PC-3 (cell line): Measurements from ENCODE around the gene SECISBP2L. TPM values are rescaled to one million over a fixed set of nuclear protein-coding genes. Genes with fewer than 3 reads are reported as not detected.

Experiments
- ATAC-seq: fragments of 200-7000 bp; cut with Tn5 transposase; 2 replicates; pipeline ENCODE4 v1.9.1; 2020; ENCODE audit warnings: mild to moderate bottlenecking, moderate library complexity
- BruUV-seq: library from RNA; stranded (reverse); fragments of 400-500 nt; replicated peaks from 2 replicates; lab custom pipeline; 2021; lab: Mats Ljungman, UMichigan
- CTCF ChIA-PET: fragments of 300-600 bp; sonication (Branson Sonifier 250); formaldehyde crosslinking; loops from one replicate; lab custom pipeline; 2022; ENCODE audit warnings: antibody characterized with exemption; lab: Charles Lee
- POLR2A ChIA-PET: fragments of 300-600 bp; sonication (Branson Sonifier 250); formaldehyde crosslinking; loops from one replicate; lab custom pipeline; 2022; ENCODE audit warnings: antibody characterized with exemption; ENCODE audit not compliant: unreplicated experiment; lab: Charles Lee
- DNase-seq: peaks from one replicate; pipeline ENCODE4 v3.0.0-alpha.2; 2015
- H2AFZ ChIP-seq: fragments of 300-600 bp; sonication (generic); 2 replicates; pipeline ENCODE4 v1.6.0; 2016; ENCODE audit warnings: antibody characterized with exemption, low read length
- H3F3A ChIP-seq: fragments of 300-600 bp; sonication (generic); one replicate; pipeline ENCODE4 v1.6.0; 2017; ENCODE audit warnings: antibody characterized with exemption, low read length, control low read depth, mild to moderate bottlenecking; ENCODE audit not compliant: unreplicated experiment
- H3K27ac ChIP-seq: fragments of 300-600 bp; sonication (generic); 2 replicates; pipeline ENCODE4 v1.5.1; 2016; ENCODE audit warnings: mild to moderate bottlenecking, low read length
- H3K27me3 ChIP-seq: fragments of 300-600 bp; sonication (generic); 2 replicates; pipeline ENCODE4 v1.6.1; 2016; ENCODE audit warnings: low read length, mixed read lengths
- H3K36me3 ChIP-seq: fragments of 300-600 bp; sonication (generic); 2 replicates; pipeline ENCODE4 v1.6.1; 2016; ENCODE audit warnings: low read depth, mixed run types, low read length, mixed read lengths
- H3K4me1 ChIP-seq: fragments of 300-600 bp; sonication (generic); 2 replicates; pipeline ENCODE4 v1.5.1; 2016; ENCODE audit warnings: low read length; ENCODE audit not compliant: insufficient read depth
- H3K4me2 ChIP-seq: fragments of 300-600 bp; sonication (generic); 2 replicates; pipeline ENCODE4 v1.6.0; 2016; ENCODE audit warnings: low read length
- H3K4me3 ChIP-seq: fragments of 300-600 bp; sonication (generic); 2 replicates; pipeline ENCODE4 v1.5.1; 2016; ENCODE audit warnings: mild to moderate bottlenecking, low read length, mixed read lengths
- H3K79me2 ChIP-seq: fragments of 300-600 bp; sonication (generic); 2 replicates; pipeline ENCODE4 v1.6.1; 2017; ENCODE audit warnings: low read length, mixed read lengths
- H3K9ac ChIP-seq: fragments of 300-600 bp; sonication (generic); 2 replicates; pipeline ENCODE4 v1.6.0; 2016; ENCODE audit warnings: mild to moderate bottlenecking, low read length
- H3K9me2 ChIP-seq: fragments of 300-600 bp; sonication (generic); replicated peaks from 2 replicates; pipeline ENCODE4 v1.6.1; 2016; ENCODE audit warnings: mixed run types, low read length, mixed read lengths
- H3K9me3 ChIP-seq: fragments of 300-600 bp; sonication (generic); 2 replicates; pipeline ENCODE4 v1.6.1; 2016; ENCODE audit warnings: low read length, mixed read lengths
- H4K20me1 ChIP-seq: fragments of 300-600 bp; sonication (generic); 2 replicates; pipeline ENCODE4 v1.6.1; 2016; ENCODE audit warnings: low read length, mixed read lengths
- CTCF ChIP-seq: fragments of 300-600 bp; sonication (generic); conservative IDR thresholded peaks from 2 replicates; pipeline ENCODE4 v1.5.1; 2017; ENCODE audit warnings: antibody characterized with exemption, low read depth, mild to moderate bottlenecking, low read length
- EZH2 ChIP-seq: fragments of 300-600 bp; sonication (generic); IDR thresholded peaks from one replicate; pipeline ENCODE4 v1.6.1; 2017; ENCODE audit warnings: antibody characterized with exemption, mild to moderate bottlenecking, low read length; ENCODE audit not compliant: unreplicated experiment
- EZH2phosphoT487 ChIP-seq: fragments of 300-600 bp; sonication (generic); IDR thresholded peaks from 2 replicates; pipeline ENCODE4 v1.6.1; 2018; ENCODE audit warnings: mild to moderate bottlenecking, antibody characterized with exemption, low read length, borderline replicate concordance
- intact Hi-C: fragments of 100-400 bp; cut with micrococcal nuclease; formaldehyde crosslinking; loops from 2 replicates; pipeline ENCODE4 v1.9.0; 2023
- total RNA-seq: library from RNA; depleted of rRNA; stranded (reverse); fragments of >200 nt; gene quantifications from 2 replicates; pipeline ENCODE4 v1.2.3, GENCODE V29; 2014

The SECISBP2L gene
- total RNA-seq, 1 experiment from 2014 or later, result 18.6 TPM

DNA sequence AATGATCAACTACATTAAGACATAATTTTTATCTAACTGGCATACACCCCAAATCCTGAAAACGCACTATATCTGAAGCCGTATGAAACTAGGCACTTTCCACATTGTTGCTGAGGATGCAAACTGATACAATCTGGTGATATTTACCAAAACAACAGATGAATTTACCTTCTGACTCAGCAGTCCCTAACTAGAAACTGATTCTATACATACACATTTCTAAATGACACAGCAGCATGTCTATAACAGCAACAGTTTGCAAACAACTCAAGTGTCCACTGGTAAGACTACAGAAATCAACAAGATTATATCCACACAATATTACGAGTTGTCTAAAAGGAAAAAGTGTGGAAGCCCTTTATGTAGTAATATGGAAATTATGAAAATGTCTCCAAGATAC lies 22.9 kb downstream of the SECISBP2L start:
- no peak overlapping the region for H3K27ac ChIP-seq
- no peaks in the 10 kb centered on the region for H4K20me1 ChIP-seq
- H2AFZ ChIP-seq, result no peak overlapping the region
- H3K9me2 ChIP-seq, result no peaks in the 10 kb centered on the region
- intact Hi-C loops, result no loop called here
- ATAC-seq (no peak), DNase-seq (no peak)
- no peak overlapping the region for H3K4me3 ChIP-seq
- no peak overlapping the region for H3K4me2 ChIP-seq
- no peaks in the 10 kb centered on the region for H3K4me1 ChIP-seq
- TF ChIP-seq EZH2, result no peak
- TF ChIP-seq EZH2phosphoT487, result no peak
- TF ChIP-seq CTCF, result no peak
- H3K27me3 ChIP-seq, result no peaks in the 10 kb centered on the region
- no peaks in the 10 kb centered on the region for H3F3A ChIP-seq
- ChIA-PET CTCF (no interaction called here), POLR2A (no interaction called here)
- no peaks in the 10 kb centered on the region for H3K79me2 ChIP-seq
- no peaks in the 10 kb centered on the region for H3K36me3 ChIP-seq
- no TSS peak for BruUV-seq
- H3K9ac ChIP-seq, result no peak overlapping the region
- no peaks in the 10 kb centered on the region for H3K9me3 ChIP-seq

DNA sequence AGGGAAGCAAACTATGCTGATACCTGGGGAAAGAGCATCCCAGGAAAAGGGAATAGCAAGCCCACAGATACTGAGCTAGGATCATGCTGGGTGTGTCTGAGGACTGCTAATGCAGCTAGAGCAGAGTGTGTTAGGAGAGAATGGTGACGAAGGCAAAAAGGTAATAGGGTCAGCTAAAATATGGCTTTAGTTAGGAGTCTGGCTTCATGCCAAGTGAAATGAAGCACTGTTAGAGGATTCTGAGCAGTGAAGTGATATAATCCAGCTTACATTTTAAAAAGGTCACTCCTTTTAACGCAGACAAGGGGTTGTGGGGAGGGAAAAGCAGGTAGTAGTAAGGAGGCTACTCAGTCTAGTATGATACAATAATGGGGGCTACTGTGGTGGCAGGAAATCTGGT lies 30.4 kb downstream of the SECISBP2L start:
- Histone ChIP-seq H3K4me1 (no peaks in the 10 kb centered on the region), H3K9me2 (no peaks in the 10 kb centered on the region), H2AFZ (no peak overlapping the region), H4K20me1 (no peaks in the 10 kb centered on the region), H3K36me3 (no peaks in the 10 kb centered on the region; the same call in 1 of the 2 replicates), H3K4me3 (no peak overlapping the region), H3K9ac (no peak overlapping the region), H3F3A (no peaks in the 10 kb centered on the region), H3K9me3 (no peaks in the 10 kb centered on the region), H3K79me2 (no peaks in the 10 kb centered on the region), H3K27ac (no peak overlapping the region), H3K27me3 (no peaks in the 10 kb centered on the region), H3K4me2 (no peak overlapping the region)
- BruUV-seq, result no TSS peak
- intact Hi-C loops, result no loop called here
- DNase-seq (no peak), ATAC-seq (no peak)
- TF ChIP-seq EZH2phosphoT487, result no peak
- no peak for TF ChIP-seq CTCF
- TF ChIP-seq EZH2, result no peak
- ChIA-PET POLR2A (no interaction called here), CTCF (no interaction called here)

DNA sequence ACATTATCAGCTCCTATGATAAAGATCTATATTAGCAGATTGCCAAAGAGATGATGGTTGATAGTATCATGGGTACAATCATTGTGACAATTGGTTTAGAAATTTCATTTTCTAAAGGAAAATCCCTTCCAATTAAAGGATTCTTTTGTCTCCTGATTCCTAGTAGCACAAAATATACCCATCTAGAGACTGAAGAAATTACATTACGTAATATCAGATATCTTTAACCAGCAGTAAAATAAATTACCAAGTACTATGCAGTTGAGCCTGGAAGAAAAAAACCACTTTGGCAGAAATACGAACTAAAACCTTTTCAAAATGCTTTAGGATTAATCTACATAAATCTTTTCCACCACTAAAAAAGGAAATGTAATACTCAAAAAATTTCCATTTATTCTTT lies 46.9 kb downstream of the SECISBP2L start:
- Histone ChIP-seq H3K9me3 (no peaks in the 10 kb centered on the region), H3K79me2 (no peaks in the 10 kb centered on the region), H3K4me3 (no peak overlapping the region), H3K9ac (no peak overlapping the region), H3K36me3 (peaks cover 2% of the 10 kb centered on the region; the same call in 1 of the 2 replicates), H3F3A (no peaks in the 10 kb centered on the region), H3K4me2 (no peak overlapping the region), H3K4me1 (no peaks in the 10 kb centered on the region), H3K27ac (no peak overlapping the region), H4K20me1 (no peaks in the 10 kb centered on the region), H3K9me2 (no peaks in the 10 kb centered on the region), H2AFZ (no peak overlapping the region), H3K27me3 (no peaks in the 10 kb centered on the region)
- ChIA-PET POLR2A (no interaction called here), CTCF (no interaction called here)
- no TSS peak for BruUV-seq
- TF ChIP-seq CTCF (no peak), EZH2 (no peak), EZH2phosphoT487 (no peak)
- intact Hi-C loops, result no loop called here
- no peak for DNase-seq
- ATAC-seq, result no peak
